Smooth muscle cell (in vitro differentiated cells): ENCODE results near the gene MYO9A. TPM values are rescaled to one million over a fixed set of nuclear protein-coding genes. Genes with fewer than 3 reads are reported as not detected.

ENCODE experiments used
- DNase-seq: peaks from one replicate; lab custom pipeline; 2025; ENCODE audit not compliant: unreplicated experiment; lab: John Stamatoyannopoulos, UW
- H2AFZ ChIP-seq: fragments of 200-600 bp; sonication (generic); 2 replicates; pipeline ENCODE4 v1.6.0; 2016; ENCODE audit warnings: antibody characterized with exemption, low read depth, mild to moderate bottlenecking
- H3F3A ChIP-seq: fragments of 200-600 bp; sonication (generic); 2 replicates; pipeline ENCODE4 v1.6.0; 2017; ENCODE audit warnings: antibody characterized with exemption, low read depth
- H3K27ac ChIP-seq: fragments of 200-600 bp; sonication (generic); 2 replicates; pipeline ENCODE4 v1.5.1; 2016; ENCODE audit warnings: low read depth, mild to moderate bottlenecking
- H3K27me3 ChIP-seq: fragments of 200-600 bp; sonication (generic); 2 replicates; pipeline ENCODE4 v1.6.1; 2016; ENCODE audit warnings: low read depth, mild to moderate bottlenecking
- H3K36me3 ChIP-seq: fragments of 200-600 bp; sonication (generic); 2 replicates; pipeline ENCODE4 v1.5.1; 2016; ENCODE audit warnings: low read depth
- H3K4me1 ChIP-seq: fragments of 200-600 bp; sonication (generic); 2 replicates; pipeline ENCODE4 v1.5.1; 2016; ENCODE audit warnings: low read depth
- H3K4me2 ChIP-seq: fragments of 200-600 bp; sonication (generic); 2 replicates; pipeline ENCODE4 v1.6.0; 2016; ENCODE audit warnings: mild to moderate bottlenecking
- H3K4me3 ChIP-seq: fragments of 200-600 bp; sonication (generic); 2 replicates; pipeline ENCODE4 v1.5.1; 2016; ENCODE audit warnings: mild to moderate bottlenecking
- H3K79me2 ChIP-seq: fragments of 200-600 bp; sonication (generic); 2 replicates; pipeline ENCODE4 v1.6.0; 2016; ENCODE audit warnings: low read depth, mild to moderate bottlenecking
- H3K9ac ChIP-seq: fragments of 200-600 bp; sonication (generic); 2 replicates; pipeline ENCODE4 v1.6.0; 2016; ENCODE audit warnings: low read depth
- H3K9me3 ChIP-seq: fragments of 200-600 bp; sonication (generic); replicated peaks from 2 replicates; pipeline ENCODE4 v1.5.1; 2016; ENCODE audit warnings: low read depth
- H4K20me1 ChIP-seq: fragments of 200-600 bp; sonication (generic); 2 replicates; pipeline ENCODE4 v1.6.0; 2016; ENCODE audit warnings: low read depth
- CTCF ChIP-seq: fragments of 200-600 bp; sonication (generic); IDR thresholded peaks from 2 replicates; pipeline ENCODE4 v1.5.1; 2017; ENCODE audit warnings: borderline replicate concordance, mild to moderate bottlenecking, antibody characterized with exemption; ENCODE audit not compliant: insufficient read depth, poor library complexity, severe bottlenecking
- whole genome bisulfite sequencing: methylation state at CpG from one replicate; pipeline ENCODE4 v1.1.7; 2016; ENCODE audit warnings: low lambda C conversion rate; 5-methylcytosine and 5-hydroxymethylcytosine counted together
- polyA plus RNA-seq: library from polyadenylated mRNA; unstranded; fragments of >200 nt; fragmentation: Nextera tagmentation; extraction: Ambion mirVana; gene quantifications from 2 replicates; pipeline ENCODE4 v1.2.1, GENCODE V29; 2016
- total RNA-seq: library from RNA; depleted of rRNA; stranded (reverse); fragments of >200 nt; gene quantifications from 2 replicates; pipeline ENCODE4 v1.2.3, GENCODE V29; 2014

The MYO9A gene
- total and polyA plus RNA-seq, 2 experiments from 2014 or later = 10.7 to 36.9 TPM

DNA sequence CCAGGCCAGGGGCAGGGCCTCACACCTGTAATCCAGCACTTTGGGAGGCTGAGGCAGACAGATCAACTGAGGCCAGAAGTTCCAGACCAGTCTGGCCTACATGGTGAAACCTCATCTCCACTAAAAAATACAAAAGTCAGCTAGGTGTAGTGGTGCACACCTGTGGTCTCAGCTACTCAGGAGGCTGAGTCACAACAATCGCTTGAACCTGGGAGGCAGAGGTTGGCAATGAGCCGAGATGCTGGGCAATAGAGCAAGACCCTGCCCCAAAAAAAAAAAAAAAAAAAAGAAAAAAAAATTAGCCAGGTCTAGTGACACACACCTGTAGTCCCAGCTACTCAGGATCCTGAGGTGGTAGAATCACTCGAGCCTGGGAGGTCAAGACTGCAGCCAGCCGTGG lies 18.8 kb downstream of the MYO9A start:
- Histone ChIP-seq H3K4me1 (no peaks in the 10 kb centered on the region), H3K9me3 (no peaks in the 10 kb centered on the region), H3F3A (no peaks in the 10 kb centered on the region), H3K27ac (no peak overlapping the region), H3K4me3 (no peak overlapping the region), H3K27me3 (no peaks in the 10 kb centered on the region), H3K9ac (no peak overlapping the region), H4K20me1 (peaks cover 46% of the 10 kb centered on the region), H3K4me2 (no peak overlapping the region), H3K79me2 (peaks cover 18% of the 10 kb centered on the region), H2AFZ (no peak overlapping the region), H3K36me3 (no peaks in the 10 kb centered on the region)
- 93% methylated on average over 4 of the region's 4 CpGs for WGBS
- TF ChIP-seq CTCF = no peak
- no peak for DNase-seq

GRCh38 chr15:72098040-72098439 lies 19.9 kb downstream of the MYO9A start:
- no peaks in the 10 kb centered on the region for H3K27me3 ChIP-seq
- H3K4me1 ChIP-seq = no peaks in the 10 kb centered on the region
- H3K4me3 ChIP-seq = no peak overlapping the region
- H2AFZ ChIP-seq = no peak overlapping the region
- no peak for DNase-seq
- H3K79me2 ChIP-seq = peaks cover 18% of the 10 kb centered on the region
- TF ChIP-seq CTCF = no peak
- H3K27ac ChIP-seq = no peak overlapping the region
- no peaks in the 10 kb centered on the region for H3K9me3 ChIP-seq
- peaks cover 38% of the 10 kb centered on the region for H4K20me1 ChIP-seq
- H3F3A ChIP-seq = no peaks in the 10 kb centered on the region
- H3K9ac ChIP-seq = no peak overlapping the region
- no peak overlapping the region for H3K4me2 ChIP-seq
- H3K36me3 ChIP-seq = no peaks in the 10 kb centered on the region

DNA sequence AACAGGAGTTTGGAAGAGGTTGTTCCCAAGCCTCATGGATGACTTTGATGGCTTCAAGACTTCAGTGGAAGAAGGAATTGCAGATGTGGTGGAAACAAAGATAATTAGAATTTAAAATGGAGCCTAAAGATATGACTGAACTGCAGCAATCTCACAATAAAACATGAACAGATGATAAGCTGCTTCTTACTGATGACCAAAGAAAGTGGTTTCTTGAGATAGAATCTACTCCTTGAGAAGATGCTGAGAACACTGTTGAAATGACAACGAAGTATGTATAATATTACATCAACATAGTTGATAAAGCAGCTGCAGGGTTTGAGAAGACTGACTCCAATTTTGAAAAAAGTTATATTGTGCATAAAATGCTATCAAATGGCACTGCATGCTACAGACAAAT lies 21.2 kb downstream of the MYO9A start:
- no peak for TF ChIP-seq CTCF
- no peaks in the 10 kb centered on the region for H3K4me1 ChIP-seq
- H3K79me2 ChIP-seq = peaks cover 24% of the 10 kb centered on the region

GRCh38 chr15:72092691-72093090 lies 25.3 kb downstream of the MYO9A start:
- peaks cover 50% of the 10 kb centered on the region for H3K79me2 ChIP-seq
- no peaks in the 10 kb centered on the region for H3K4me1 ChIP-seq

More for the DNA sequence above, 21.2 kb downstream of the MYO9A start:
- no peaks in the 10 kb centered on the region for H3K36me3 ChIP-seq
- no peak overlapping the region for H3K9ac ChIP-seq
- 97% methylated on average over 1 of the region's 1 CpG for WGBS
- H3K27ac ChIP-seq = no peak overlapping the region
- no peak overlapping the region for H2AFZ ChIP-seq
- H3K27me3 ChIP-seq = no peaks in the 10 kb centered on the region
- no peaks in the 10 kb centered on the region for H3K9me3 ChIP-seq
- H3K4me3 ChIP-seq = no peak overlapping the region
- H4K20me1 ChIP-seq = peaks cover 44% of the 10 kb centered on the region
- no peak overlapping the region for H3K4me2 ChIP-seq
- DNase-seq = no peak
- H3F3A ChIP-seq = no peaks in the 10 kb centered on the region

More at GRCh38 chr15:72092691-72093090, 25.3 kb downstream of the MYO9A start:
- no peak for DNase-seq
- Histone ChIP-seq H2AFZ (no peak overlapping the region), H4K20me1 (peaks cover 68% of the 10 kb centered on the region), H3K4me2 (no peak overlapping the region), H3K36me3 (no peaks in the 10 kb centered on the region), H3K27me3 (no peaks in the 10 kb centered on the region), H3F3A (no peaks in the 10 kb centered on the region), H3K9me3 (no peaks in the 10 kb centered on the region), H3K4me3 (no peak overlapping the region), H3K9ac (no peak overlapping the region), H3K27ac (no peak overlapping the region)
- no peak for TF ChIP-seq CTCF
